ENCODE results near the gene GTF3A.

Gene GTF3A

DNA sequence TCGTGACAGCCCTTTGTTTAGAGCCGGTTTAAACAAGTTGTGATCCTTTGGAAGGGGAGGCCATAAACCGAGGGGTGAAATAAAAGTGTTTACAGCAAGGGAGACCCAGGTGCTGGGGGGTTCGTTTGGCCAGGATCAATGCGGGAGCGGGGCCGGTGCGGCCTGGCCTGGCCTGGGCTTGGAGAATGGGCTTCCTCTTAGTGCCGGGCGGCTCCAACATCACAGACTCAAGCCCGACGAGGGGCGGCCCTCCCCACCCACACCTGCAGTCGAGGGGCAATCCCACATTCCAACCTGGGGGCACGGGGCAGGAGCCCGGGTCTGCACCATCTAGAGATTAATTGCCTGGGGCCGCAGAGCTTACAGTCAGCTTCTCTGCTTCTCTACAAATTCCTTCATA lies 42.8 kb upstream of the GTF3A start:
- DNase-seq (ENCODE audit: low spot score), result no peak
- H3K27ac ChIP-seq, result no peak overlapping the region
- TF ChIP-seq, protein P1, sequence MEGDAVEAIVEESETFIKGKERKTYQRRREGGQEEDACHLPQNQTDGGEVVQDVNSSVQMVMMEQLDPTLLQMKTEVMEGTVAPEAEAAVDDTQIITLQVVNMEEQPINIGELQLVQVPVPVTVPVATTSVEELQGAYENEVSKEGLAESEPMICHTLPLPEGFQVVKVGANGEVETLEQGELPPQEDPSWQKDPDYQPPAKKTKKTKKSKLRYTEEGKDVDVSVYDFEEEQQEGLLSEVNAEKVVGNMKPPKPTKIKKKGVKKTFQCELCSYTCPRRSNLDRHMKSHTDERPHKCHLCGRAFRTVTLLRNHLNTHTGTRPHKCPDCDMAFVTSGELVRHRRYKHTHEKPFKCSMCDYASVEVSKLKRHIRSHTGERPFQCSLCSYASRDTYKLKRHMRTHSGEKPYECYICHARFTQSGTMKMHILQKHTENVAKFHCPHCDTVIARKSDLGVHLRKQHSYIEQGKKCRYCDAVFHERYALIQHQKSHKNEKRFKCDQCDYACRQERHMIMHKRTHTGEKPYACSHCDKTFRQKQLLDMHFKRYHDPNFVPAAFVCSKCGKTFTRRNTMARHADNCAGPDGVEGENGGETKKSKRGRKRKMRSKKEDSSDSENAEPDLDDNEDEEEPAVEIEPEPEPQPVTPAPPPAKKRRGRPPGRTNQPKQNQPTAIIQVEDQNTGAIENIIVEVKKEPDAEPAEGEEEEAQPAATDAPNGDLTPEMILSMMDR (conservative IDR thresholded peaks at IDR 0.05; ENCODE audit: low read depth), result no peak
- POLR2A ChIA-PET (ENCODE audit: low non-redundant PET), result no interaction called here
- CTCF ChIA-PET, result interaction anchor here (0.6 kb wide), 1 partner anchor 620 kb away, joined by 4 read pairs; no protein-coding TSS in a partner anchor

DNA sequence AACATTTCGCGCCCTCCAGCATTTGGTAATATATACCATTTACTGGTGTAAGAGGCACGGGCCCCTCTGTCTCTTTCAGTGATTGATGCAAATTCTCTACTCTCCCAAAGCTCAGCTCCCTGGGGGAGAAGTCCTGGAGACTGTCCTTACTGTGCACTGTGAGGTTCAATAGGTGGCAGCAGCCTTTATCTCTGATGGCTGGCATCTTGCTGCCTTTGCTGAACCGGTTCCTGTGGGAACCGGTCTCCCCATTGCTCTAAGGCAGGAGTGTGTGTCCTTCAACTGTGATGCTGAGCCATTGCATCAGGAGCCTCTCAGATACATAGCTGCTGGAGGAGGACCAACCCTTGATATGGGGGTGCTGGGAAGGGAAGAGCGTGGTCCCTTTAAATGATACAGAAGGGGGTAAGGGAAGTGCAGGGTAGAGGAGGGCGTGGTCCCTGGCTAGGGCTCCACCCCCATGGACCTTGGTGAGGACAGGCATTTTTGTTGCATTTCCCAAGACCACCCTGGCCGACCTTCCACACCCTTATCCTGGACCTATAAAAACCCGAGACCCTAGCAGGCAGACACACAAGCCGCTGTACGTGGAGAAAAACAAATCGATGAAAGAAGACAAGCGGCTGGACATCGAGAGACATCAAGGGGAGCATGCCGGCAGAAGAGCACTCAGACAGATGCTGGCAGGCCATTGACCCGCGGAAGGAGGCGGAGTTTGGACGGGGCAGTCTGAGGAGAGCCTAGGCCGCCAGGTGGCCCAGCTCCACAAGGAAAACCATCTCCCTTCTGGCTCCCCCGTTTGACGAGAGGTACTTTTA lies 41.1 kb upstream of the GTF3A start:
- DNase-seq (ENCODE audit: low spot score), result no peak
- H3K27ac ChIP-seq, result no peak overlapping the region
- ChIA-PET CTCF (interaction anchor here (0.6 to 0.9 kb wide), 2 partner anchors 218 to 437 kb away, joined by 3 read pairs; no protein-coding TSS in a partner anchor), POLR2A (ENCODE audit: low non-redundant PET) (interaction anchor here (0.6 kb wide), 1 partner anchor 72 kb away, joined by 5 read pairs; no protein-coding TSS in a partner anchor)
- TF ChIP-seq, protein P1 (conservative IDR thresholded peaks at IDR 0.05; ENCODE audit: low read depth), result no peak

DNA sequence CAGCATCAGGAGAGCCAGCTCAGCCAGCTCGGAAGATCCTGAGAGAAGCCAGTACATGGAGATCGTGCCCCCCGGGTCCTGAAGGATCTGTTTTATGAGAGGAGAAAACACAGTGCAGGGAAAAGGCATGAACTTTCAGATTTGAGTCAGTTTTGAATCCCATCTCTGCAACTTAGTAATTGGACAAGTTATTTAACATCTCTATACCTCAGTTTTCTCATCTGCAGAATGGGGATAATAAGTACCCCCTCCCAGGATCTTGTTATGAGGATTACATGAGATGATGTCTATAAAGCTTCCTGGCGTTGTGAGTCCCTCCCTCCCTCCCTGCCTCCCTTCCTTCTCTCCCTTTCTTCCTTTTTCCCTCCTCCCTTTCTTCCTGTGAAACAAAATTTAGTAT lies 40.1 kb upstream of the GTF3A start:
- no peak for DNase-seq (ENCODE audit: low spot score)
- TF ChIP-seq, protein P1 (conservative IDR thresholded peaks at IDR 0.05; ENCODE audit: low read depth), result no peak
- H3K27ac ChIP-seq, result no peak overlapping the region
- POLR2A ChIA-PET (ENCODE audit: low non-redundant PET), result no interaction called here
- CTCF ChIA-PET, result interaction anchor here (0.5 to 0.9 kb wide), 2 partner anchors 9 to 22 kb away, joined by 3 read pairs; no protein-coding TSS in a partner anchor

DNA sequence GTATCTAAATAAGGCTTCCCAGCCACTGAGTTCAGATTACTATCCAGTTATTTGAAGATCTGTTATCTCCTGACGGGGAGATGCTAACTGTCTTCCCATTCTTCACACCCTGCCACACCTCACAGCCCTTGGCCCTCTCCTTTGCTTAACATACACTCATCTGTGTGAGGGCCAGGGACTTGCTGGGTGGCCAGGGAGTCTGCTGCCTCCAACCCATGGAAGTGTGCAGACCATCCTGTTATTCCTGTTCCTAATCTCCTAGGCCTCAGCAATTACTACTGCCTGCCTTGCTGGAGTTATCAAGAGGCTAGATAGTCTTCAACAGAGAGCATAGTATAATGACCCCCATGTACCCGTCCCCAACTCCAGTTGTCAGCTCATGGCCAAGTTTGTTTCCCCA lies 36.2 kb upstream of the GTF3A start:
- DNase-seq (ENCODE audit: low spot score), result no peak
- ChIA-PET POLR2A (ENCODE audit: low non-redundant PET) (no interaction called here), CTCF (interaction anchor here (0.5 kb wide), 1 partner anchor 765 kb away, joined by 4 read pairs; no protein-coding TSS in a partner anchor)
- H3K27ac ChIP-seq, result no peak overlapping the region
- TF ChIP-seq, protein P1 (conservative IDR thresholded peaks at IDR 0.05; ENCODE audit: low read depth), result no peak

DNA sequence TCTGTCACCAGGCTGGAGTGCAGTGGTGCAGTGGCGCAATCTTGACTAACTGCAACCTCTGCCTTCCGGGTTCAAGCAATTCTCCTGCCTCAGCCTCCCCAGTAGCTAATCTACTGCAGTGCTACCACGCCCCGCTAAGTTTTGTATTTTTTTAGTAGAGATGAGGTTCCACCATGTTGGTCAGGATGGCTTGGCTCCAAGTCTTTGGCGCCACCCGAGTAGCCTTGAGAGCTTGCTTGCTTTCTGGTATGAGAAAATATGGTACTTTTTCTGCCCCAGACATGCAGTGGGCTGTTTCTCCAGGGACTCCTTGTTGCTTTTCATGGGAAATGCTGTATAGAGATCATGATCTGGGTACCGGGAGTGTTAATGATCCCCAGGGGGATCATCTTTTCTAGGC lies 34.5 kb upstream of the GTF3A start:
- no peak for DNase-seq (ENCODE audit: low spot score)
- TF ChIP-seq, protein P1 (conservative IDR thresholded peaks at IDR 0.05; ENCODE audit: low read depth), result no peak
- ChIA-PET POLR2A (ENCODE audit: low non-redundant PET) (no interaction called here), CTCF (no interaction called here)
- no peak overlapping the region for H3K27ac ChIP-seq

DNA sequence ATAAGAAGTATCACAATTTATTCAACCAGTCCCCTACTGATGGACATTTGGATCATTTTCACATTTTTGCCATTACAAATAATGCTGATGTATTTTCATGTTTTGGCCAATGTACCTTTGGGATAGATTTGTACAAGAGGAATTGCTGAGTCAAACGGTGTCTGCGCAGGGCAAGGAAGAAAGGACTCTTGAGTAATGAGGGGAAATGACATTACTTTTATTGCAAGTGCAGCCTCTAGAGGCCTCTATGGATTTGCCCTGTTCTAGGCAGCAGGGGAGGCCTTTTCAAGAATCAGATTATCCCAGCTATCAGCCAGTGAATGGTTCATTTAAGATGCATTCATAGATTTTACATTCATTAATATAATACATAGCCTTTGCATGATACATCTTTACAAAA lies 32.9 kb upstream of the GTF3A start:
- DNase-seq (ENCODE audit: low spot score), result no peak
- TF ChIP-seq, protein P1 (conservative IDR thresholded peaks at IDR 0.05; ENCODE audit: low read depth), result no peak
- ChIA-PET CTCF (no interaction called here), POLR2A (ENCODE audit: low non-redundant PET) (no interaction called here)
- no peak overlapping the region for H3K27ac ChIP-seq
